ENCODE data around the gene MCC.

The MCC gene

GRCh38 chr5:113264046-113264445, 224.2 kb downstream of the MCC start:
- ChIA-PET CTCF (interaction anchor here (0.6 to 0.7 kb wide), 2 partner anchors 9 to 61 kb away, joined by 3 to 4 read pairs; no protein-coding TSS in a partner anchor), POLR2A (ENCODE audit: low non-redundant PET) (no interaction called here)
- no peak overlapping the region; the same call in 1 of the 2 replicates for H3K27ac ChIP-seq
- no peak for TF ChIP-seq CTCF (conservative IDR thresholded peaks at IDR 0.05; ENCODE audit: low read depth)
- DNase-seq (ENCODE audit: low spot score): peak; percentile 46

DNA sequence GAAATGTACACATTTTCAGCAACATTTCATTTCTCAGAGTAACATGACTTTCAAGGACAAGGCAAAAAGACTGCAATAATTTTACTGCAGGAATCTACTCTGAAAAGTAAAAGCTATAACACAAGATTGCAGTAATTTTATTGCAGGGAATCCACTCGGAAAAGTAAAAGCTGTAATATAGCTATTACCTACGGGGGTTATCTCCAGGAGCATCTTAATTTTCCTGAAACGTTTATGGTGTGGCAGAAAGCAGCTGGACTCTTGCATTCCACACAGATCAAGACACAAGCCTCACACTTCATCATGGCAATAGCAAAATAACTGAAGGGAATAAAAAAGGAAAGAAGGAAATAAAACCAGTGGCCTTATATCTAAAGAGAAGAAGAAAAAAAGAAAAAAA, 224.7 kb downstream of the MCC start:
- no peak for TF ChIP-seq CTCF (conservative IDR thresholded peaks at IDR 0.05; ENCODE audit: low read depth)
- no peak for DNase-seq (ENCODE audit: low spot score)
- POLR2A ChIA-PET (ENCODE audit: low non-redundant PET): no interaction called here
- CTCF ChIA-PET: interaction anchor here (0.6 kb wide), 1 partner anchor 265 kb away, joined by 3 read pairs; no protein-coding TSS in a partner anchor
- H3K27ac ChIP-seq: no peak overlapping the region

GRCh38 chr5:113262674-113263073, 225.6 kb downstream of the MCC start:
- ChIA-PET POLR2A (ENCODE audit: low non-redundant PET) (no interaction called here), CTCF (interaction anchor here (0.7 kb wide), 1 partner anchor 275 kb away, joined by 5 read pairs; no protein-coding TSS in a partner anchor)
- no peak for TF ChIP-seq CTCF (conservative IDR thresholded peaks at IDR 0.05; ENCODE audit: low read depth)
- DNase-seq (ENCODE audit: low spot score): no peak
- H3K27ac ChIP-seq: no peak overlapping the region

DNA sequence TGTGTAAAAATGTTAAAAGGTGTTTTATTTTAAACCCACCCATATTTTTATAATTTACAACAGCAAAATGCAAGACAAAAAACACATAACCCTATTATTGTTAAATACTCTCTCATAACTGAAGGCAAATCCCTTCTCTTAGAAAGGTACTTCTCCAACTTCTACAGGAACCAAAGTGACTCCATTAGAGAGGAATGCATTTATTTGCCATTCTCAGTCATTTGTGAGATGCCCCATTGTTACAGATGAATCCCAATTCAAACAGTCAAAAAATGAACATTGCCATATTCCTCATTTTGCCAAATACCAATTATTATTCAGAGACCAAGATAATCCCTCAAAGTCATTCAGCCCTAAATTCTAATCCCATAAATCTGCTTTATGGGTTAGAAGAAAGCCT, 229.2 kb downstream of the MCC start:
- ChIA-PET POLR2A (ENCODE audit: low non-redundant PET) (no interaction called here), CTCF (no interaction called here)
- TF ChIP-seq CTCF (conservative IDR thresholded peaks at IDR 0.05; ENCODE audit: low read depth): no peak

DNA sequence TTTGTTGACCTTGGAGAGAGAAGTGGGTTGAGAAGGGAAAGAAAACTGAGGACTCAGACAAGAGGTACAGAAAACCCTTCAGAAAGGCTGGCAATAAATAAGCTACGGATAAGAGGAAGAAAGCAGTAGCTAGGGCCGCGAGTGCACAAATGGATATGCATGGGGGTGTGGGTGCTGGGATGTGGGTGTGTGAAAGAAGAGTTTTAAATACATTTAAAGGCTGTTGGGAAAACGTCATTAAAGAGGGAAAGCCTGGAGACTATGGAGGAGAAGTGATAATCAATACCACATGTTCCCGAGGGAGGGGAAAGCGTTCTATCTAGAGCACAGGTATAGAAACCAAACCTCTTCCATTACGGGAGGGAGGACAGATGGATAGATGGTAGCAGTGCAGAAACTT, 230.7 kb downstream of the MCC start:
- DNase-seq (ENCODE audit: low spot score): no peak
- ChIA-PET POLR2A (ENCODE audit: low non-redundant PET) (no interaction called here), CTCF (interaction anchor here (0.7 kb wide), 1 partner anchor 19 kb away, joined by 3 read pairs; no protein-coding TSS in a partner anchor)
- TF ChIP-seq CTCF (conservative IDR thresholded peaks at IDR 0.05; ENCODE audit: low read depth): no peak
- no peak overlapping the region for H3K27ac ChIP-seq

More for the DNA sequence above, 229.2 kb downstream of the MCC start:
- H3K27ac ChIP-seq: no peak overlapping the region
- no peak for DNase-seq (ENCODE audit: low spot score)

DNA sequence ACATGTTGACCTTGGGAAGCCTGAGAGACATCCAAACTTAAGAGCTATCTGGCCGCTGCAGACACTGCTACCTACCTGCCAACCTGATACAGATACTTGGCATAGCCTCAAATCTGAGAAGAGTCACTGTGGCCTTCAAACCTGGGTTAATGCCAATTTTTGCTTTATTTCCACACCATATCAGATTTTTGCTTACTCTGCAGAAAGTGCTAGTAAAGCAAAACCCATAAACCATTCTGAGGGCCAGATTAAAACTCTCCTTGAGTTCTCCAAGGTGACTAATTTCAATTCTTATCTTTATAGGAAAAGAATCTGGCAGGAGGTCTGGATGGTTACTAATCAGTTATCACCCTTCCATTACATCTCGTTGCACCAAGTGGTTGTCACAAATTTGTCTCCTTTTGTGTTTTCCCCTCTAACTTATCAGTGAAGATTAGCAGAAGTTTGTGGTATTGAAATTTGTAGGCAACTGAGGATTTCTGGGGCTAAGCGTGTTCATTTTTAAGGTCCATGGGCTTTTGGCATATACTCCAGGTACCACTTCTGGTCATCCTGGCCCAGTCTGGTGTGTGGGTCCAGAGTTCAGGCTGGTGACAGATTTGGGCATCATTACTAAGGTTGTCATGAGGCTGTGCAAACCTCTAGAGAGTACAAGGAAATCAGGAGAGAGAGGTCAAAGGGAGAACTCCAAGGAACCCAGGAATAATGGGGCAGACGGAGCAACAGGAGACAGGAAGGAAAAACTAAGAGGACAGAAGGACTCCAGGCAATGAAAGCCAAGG, 231.4 kb downstream of the MCC start:
- no peak for DNase-seq (ENCODE audit: low spot score)
- TF ChIP-seq CTCF (conservative IDR thresholded peaks at IDR 0.05; ENCODE audit: low read depth): no peak
- ChIA-PET CTCF (no interaction called here), POLR2A (ENCODE audit: low non-redundant PET) (no interaction called here)
- no peak overlapping the region for H3K27ac ChIP-seq
